Uterus (tissue), 4 donors: ENCODE results near the gene SHROOM2. TPM values are rescaled to one million over a fixed set of nuclear protein-coding genes. Genes with fewer than 3 reads are reported as not detected.

Experiments used
- DNase-seq, 2 donors: peaks; one replicate each; pipeline ENCODE4 v3.0.0-alpha.2; 2019 to 2020
- H3K27ac ChIP-seq, 2 donors: fragments of 200-600 bp; sonication (generic); 1 replicate in 1 of 2; 2 replicates in 1 of 2; pipeline ENCODE4 v1.5.1; 2016 to 2018
- H3K27me3 ChIP-seq, 2 donors: fragments of 200-600 bp; sonication (generic); one replicate each; pipeline ENCODE4 v1.5.1; 2018 to 2019; ENCODE audit warnings: control low read depth in 1 of 2
- H3K36me3 ChIP-seq, 2 donors: fragments of 200-600 bp; sonication (generic); one replicate each; pipeline ENCODE4 v1.5.1; 2019; ENCODE audit warnings: control low read depth in 1 of 2
- H3K4me1 ChIP-seq, 2 donors: fragments of 200-600 bp; sonication (generic); one replicate each; pipeline ENCODE4 v1.5.1; 2018 to 2019; ENCODE audit warnings: control low read depth in 1 of 2
- H3K4me3 ChIP-seq, 2 donors: fragments of 200-600 bp; sonication (generic); 1 replicate in 1 of 2; 2 replicates in 1 of 2; pipeline ENCODE4 v1.5.1; 2018 to 2019; ENCODE audit warnings: mild to moderate bottlenecking in 1 of 2
- H3K9me3 ChIP-seq, 2 donors: fragments of 200-600 bp; sonication (generic); one replicate each; pipeline ENCODE4 v1.5.1; 2019; ENCODE audit warnings: control low read depth in 1 of 2
- CTCF ChIP-seq, 4 experiments: fragments of 200-600 bp in 2 of 4; fragments of 450-650 bp in 2 of 4; sonication (generic) in 2 of 4; IDR thresholded peaks; one replicate each; pipeline ENCODE4 v1.5.1; 2016 to 2019; ENCODE audit warnings: antibody characterized with exemption in 4 of 4, mild to moderate bottlenecking in 2 of 4, moderate library complexity in 1 of 4
- POLR2A ChIP-seq, 2 donors: fragments of 450-650 bp; IDR thresholded peaks; one replicate each; pipeline ENCODE4 v1.6.1; 2016; ENCODE audit warnings: antibody characterized with exemption in 2 of 2, mild to moderate bottlenecking in 1 of 2, moderate library complexity in 1 of 2
- intact Hi-C: fragments of 100-400 bp; cut with DNase I; formaldehyde crosslinking; loops from one replicate; pipeline ENCODE4 v1.15.1; 2023; ENCODE audit warnings: low total_unique reads
- total RNA-seq, 4 donors: library from RNA; depleted of rRNA in 3 of 4; stranded (reverse); fragments of >200 nt in 3 of 4; gene quantifications; one replicate each; pipeline versions ENCODE4 v1.1.0 to v1.2.4, GENCODE V29; 2014 to 2023
- donor health status: DM: yes; HTN: yes; CAD: no.

Gene SHROOM2
- total RNA-seq, 4 donors from 2014 or later: 3.5 to 8.7 (median 4.8) TPM

- Histone ChIP-seq H3K27ac (no peak overlapping the region), H3K27me3 (no peaks in the 10 kb centered on the region), H3K9me3 (no peaks in the 10 kb centered on the region), H3K4me1 (no peaks in the 10 kb centered on the region), H3K36me3 (no peaks in the 10 kb centered on the region), H3K4me3 (no peak overlapping the region)
- peak in 1 of 2 donors; percentile 22 for DNase-seq
- intact Hi-C loops: no loop called here
- TF ChIP-seq POLR2A (IDR thresholded peaks at IDR 0.05): no peak
- no peak for TF ChIP-seq CTCF (IDR thresholded peaks at IDR 0.05)
These were observed 40.7 kb upstream of the SHROOM2 start for GRCh38 chrX:9745417-9746115.

- no peaks in the 10 kb centered on the region for H3K36me3 ChIP-seq
- no peaks in the 10 kb centered on the region for H3K27me3 ChIP-seq
- no peaks in the 10 kb centered on the region for H3K9me3 ChIP-seq
- TF ChIP-seq POLR2A (IDR thresholded peaks at IDR 0.05) (no peak), CTCF (IDR thresholded peaks at IDR 0.05) (no peak)
- no peaks in the 10 kb centered on the region for H3K4me1 ChIP-seq
- DNase-seq: no peak
- H3K27ac ChIP-seq: peak overlapping the region; percentile 4 to 49
- intact Hi-C loops: no loop called here
- H3K4me3 ChIP-seq: no peak overlapping the region
These were observed 39.9 kb upstream of the SHROOM2 start for GRCh38 chrX:9746148-9746888.

GRCh38 chrX:9747644-9748043, 38.6 kb upstream of the SHROOM2 start:
- no peaks in the 10 kb centered on the region for H3K27me3 ChIP-seq
- no peak overlapping the region for H3K4me3 ChIP-seq
- TF ChIP-seq CTCF (IDR thresholded peaks at IDR 0.05) (no peak), POLR2A (IDR thresholded peaks at IDR 0.05) (no peak)
- no peak for DNase-seq
- intact Hi-C loops: no loop called here
- H3K27ac ChIP-seq: no peak overlapping the region
- no peaks in the 10 kb centered on the region for H3K9me3 ChIP-seq
- no peaks in the 10 kb centered on the region for H3K36me3 ChIP-seq
- no peaks in the 10 kb centered on the region for H3K4me1 ChIP-seq

GRCh38 chrX:9749146-9749692, 37.0 kb upstream of the SHROOM2 start:
- intact Hi-C loops: no loop called here
- Histone ChIP-seq H3K27ac (no peak overlapping the region), H3K27me3 (no peaks in the 10 kb centered on the region), H3K4me1 (no peaks in the 10 kb centered on the region), H3K9me3 (no peaks in the 10 kb centered on the region), H3K4me3 (no peak overlapping the region), H3K36me3 (no peaks in the 10 kb centered on the region)
- DNase-seq: no peak
- TF ChIP-seq CTCF (IDR thresholded peaks at IDR 0.05): no peak
- no peak for TF ChIP-seq POLR2A (IDR thresholded peaks at IDR 0.05)

- Histone ChIP-seq H3K9me3 (no peaks in the 10 kb centered on the region), H3K36me3 (no peaks in the 10 kb centered on the region), H3K4me3 (no peak overlapping the region), H3K27me3 (no peaks in the 10 kb centered on the region), H3K27ac (no peak overlapping the region), H3K4me1 (no peaks in the 10 kb centered on the region)
- no peak for TF ChIP-seq CTCF (IDR thresholded peaks at IDR 0.05)
- no peak for TF ChIP-seq POLR2A (IDR thresholded peaks at IDR 0.05)
- DNase-seq: no peak
- intact Hi-C loops: no loop called here
These were observed 28.9 kb upstream of the SHROOM2 start for GRCh38 chrX:9757366-9757765.
